Right atrium auricular region (tissue), 2 donors: ENCODE data around the gene FAM72A. TPM values are rescaled to one million over a fixed set of nuclear protein-coding genes. Genes with fewer than 3 reads are reported as not detected.
"Not testable (repeated sequence)": the region's sequence is repeated elsewhere in the genome, so short reads cannot be mapped to it uniquely, and the experiment has no call there.

Experiments used
- DNase-seq: peaks from one replicate; pipeline ENCODE4 v3.0.0-alpha.2; 2019; ENCODE audit warnings: low spot score
- H3K27ac ChIP-seq, 2 donors: fragments of 200-600 bp; sonication (generic); 1 replicate in 1 of 2; 2 replicates in 1 of 2; pipeline ENCODE4 v1.5.1; 2016 to 2019
- H3K27me3 ChIP-seq, 2 donors: fragments of 200-600 bp; sonication (generic); one replicate each; pipeline versions ENCODE4 v1.5.1 to v1.6.0; 2017 to 2019
- H3K36me3 ChIP-seq: fragments of 200-600 bp; sonication (generic); one replicate; pipeline ENCODE4 v1.5.1; 2016
- H3K4me1 ChIP-seq, 2 donors: fragments of 200-600 bp; sonication (generic); one replicate each; pipeline versions ENCODE4 v1.5.1 to v1.6.0; 2017 to 2019
- H3K4me3 ChIP-seq, 2 donors: fragments of 200-600 bp; sonication (generic); 1 replicate in 1 of 2; 2 replicates in 1 of 2; pipeline ENCODE4 v1.5.1; 2017 to 2019; ENCODE audit warnings: mild to moderate bottlenecking in 1 of 2, moderate library complexity in 1 of 2
- H3K9me3 ChIP-seq, 2 donors: fragments of 200-600 bp; sonication (generic); one replicate each; pipeline ENCODE4 v1.5.1; 2019
- total RNA-seq, 2 donors: library from RNA; depleted of rRNA; stranded (reverse); fragments of >200 nt; gene quantifications; one replicate each; pipeline ENCODE4 v1.1.0, GENCODE V29; 2016

FAM72A gene
- total RNA-seq, result under 1 TPM in 1 of 2 donors, not detected in 1; 0.28 TPM

DNA sequence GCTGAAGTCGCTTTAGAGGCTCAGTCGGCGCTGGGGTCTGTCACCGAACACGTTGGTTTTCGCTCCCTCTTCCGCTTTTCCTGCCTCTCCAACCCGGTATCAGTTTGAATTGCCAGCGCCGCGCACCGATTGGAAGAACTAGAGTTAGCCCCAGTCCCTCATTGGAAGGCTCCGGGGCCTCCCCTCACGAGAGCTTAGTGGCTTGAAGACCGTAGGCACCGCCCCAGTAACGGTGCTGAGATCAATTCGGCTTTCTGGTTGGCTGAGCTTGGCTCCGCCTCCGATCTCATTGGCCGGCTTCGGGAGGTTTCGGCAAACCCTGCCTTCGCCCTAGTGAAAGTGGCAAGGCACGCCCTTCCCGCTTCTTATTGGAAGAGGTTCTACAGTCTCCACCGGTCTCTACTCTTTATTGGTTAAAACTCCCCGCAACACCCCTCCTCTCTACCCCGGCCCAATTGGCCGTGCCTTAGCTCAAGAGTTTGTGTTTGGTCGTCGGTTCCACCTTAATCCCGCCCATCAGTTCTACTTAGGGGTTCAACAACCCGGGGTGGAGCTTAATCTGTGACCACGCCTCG is at the start of gene FAM72A:
Gene FAM72A, minus strand, starts transcription at position 51 of the 575 bp plus-strand sequence. CDS start 814 bp downstream, outside the sequence.
- not testable (repeated sequence) for H3K4me1 ChIP-seq, H3K27me3 ChIP-seq, H3K36me3 ChIP-seq, H3K9me3 ChIP-seq
- Histone ChIP-seq H3K4me3 (peak within 1 kb of the TSS; percentile 46 to 59), H3K27ac (peak within 1 kb of the TSS; percentile 84 to 87)
- peak; percentile 100 for DNase-seq

DNA sequence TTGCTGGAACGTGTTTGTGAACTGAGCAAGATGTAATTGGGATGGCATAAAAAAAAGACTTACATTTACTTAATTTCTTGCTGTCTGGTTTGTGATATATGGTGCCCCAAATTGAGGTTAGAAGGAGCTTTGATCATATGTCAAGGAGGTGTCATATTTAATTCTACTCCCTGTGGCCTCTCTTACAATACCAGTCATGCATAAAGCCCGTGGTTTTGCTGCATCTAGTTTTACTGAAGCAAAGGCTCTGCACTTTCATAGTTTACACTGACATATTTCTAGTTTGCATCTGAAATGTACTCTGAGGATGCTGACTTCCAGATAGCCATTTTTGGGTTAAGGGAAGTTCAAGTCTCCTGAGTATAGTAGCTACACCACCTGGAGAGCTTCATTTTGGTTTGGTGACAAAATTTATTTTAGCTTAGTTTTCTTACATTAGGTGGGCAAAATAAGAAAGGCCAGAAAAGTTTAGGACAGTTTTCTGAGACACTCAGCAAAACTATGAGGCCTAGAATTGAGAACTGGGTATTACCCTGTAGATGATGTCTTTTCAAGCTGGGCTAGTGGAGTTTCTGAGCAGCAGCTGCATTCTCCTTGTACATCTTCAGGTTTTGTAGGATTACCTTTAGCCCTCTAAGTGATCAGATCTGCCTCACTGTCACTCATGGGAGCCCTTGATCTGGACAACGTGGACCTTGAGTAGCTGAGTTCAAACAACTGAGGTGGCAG is 48.5 kb upstream of the FAM72A start:
- H3K9me3 ChIP-seq, DNase-seq, H3K4me3 ChIP-seq, H3K36me3 ChIP-seq, H3K27ac ChIP-seq, H3K4me1 ChIP-seq, H3K27me3 ChIP-seq: not testable (repeated sequence)

GRCh38 chr1:206246129-206246886 is 43.7 kb upstream of the FAM72A start:
- not testable (repeated sequence) for H3K4me3 ChIP-seq, H3K36me3 ChIP-seq, H3K9me3 ChIP-seq, H3K27ac ChIP-seq, H3K27me3 ChIP-seq, H3K4me1 ChIP-seq, DNase-seq

- not testable (repeated sequence) for DNase-seq, H3K4me3 ChIP-seq, H3K9me3 ChIP-seq
Observed at GRCh38 chr1:206245479-206245878, 42.8 kb upstream of the FAM72A start.

DNA sequence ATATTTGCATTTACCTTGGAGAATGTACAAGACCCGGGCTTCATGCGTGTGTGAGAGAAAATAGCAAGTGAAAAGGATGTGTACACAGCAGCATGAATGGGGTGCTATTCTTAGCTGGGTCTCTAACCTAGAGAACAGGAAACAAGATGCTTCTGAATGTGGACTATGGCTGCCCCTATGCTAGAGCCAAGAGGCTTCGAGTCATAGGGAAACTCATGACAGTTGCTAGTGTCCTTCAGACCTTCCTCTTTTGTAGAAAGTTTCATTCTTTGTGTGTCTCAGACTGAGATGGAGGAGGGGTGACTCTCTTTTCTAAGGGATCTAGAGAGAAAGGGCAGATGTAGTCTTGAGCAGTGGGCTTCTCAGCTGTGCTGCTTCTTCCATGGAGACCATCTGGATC is 40.7 kb upstream of the FAM72A start:
- not testable (repeated sequence) for H3K4me1 ChIP-seq, H3K9me3 ChIP-seq, H3K4me3 ChIP-seq, H3K27me3 ChIP-seq, DNase-seq, H3K27ac ChIP-seq, H3K36me3 ChIP-seq

More at GRCh38 chr1:206245479-206245878, 42.8 kb upstream of the FAM72A start:
- H3K36me3 ChIP-seq, H3K27me3 ChIP-seq, H3K27ac ChIP-seq, H3K4me1 ChIP-seq: not testable (repeated sequence)

- H3K4me1 ChIP-seq, H3K36me3 ChIP-seq, DNase-seq, H3K27ac ChIP-seq, H3K4me3 ChIP-seq, H3K27me3 ChIP-seq, H3K9me3 ChIP-seq: not testable (repeated sequence)
Observed at GRCh38 chr1:206240288-206240687, 37.6 kb upstream of the FAM72A start.

DNA sequence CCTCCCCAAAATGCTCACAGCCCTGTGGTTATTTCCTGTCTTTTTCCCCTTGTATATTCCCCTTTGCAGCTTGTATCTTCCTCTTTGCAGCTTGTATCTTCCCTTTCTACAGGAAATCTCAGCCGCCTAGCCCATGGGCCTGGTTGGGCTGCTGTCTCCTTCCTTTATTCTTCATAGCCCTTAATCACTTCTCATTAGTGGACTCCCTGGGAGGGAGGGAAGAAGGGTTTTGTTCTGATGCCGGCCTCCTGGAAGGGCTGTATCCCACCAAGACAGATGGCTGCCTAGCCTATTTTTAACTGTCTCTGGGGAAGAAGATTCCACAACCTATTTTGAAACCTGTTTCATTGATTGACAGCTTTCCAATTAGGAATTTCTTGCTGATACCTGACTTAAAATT is 32.6 kb upstream of the FAM72A start:
- H3K4me3 ChIP-seq, H3K27me3 ChIP-seq, H3K27ac ChIP-seq, H3K36me3 ChIP-seq, H3K9me3 ChIP-seq, H3K4me1 ChIP-seq, DNase-seq: not testable (repeated sequence)

DNA sequence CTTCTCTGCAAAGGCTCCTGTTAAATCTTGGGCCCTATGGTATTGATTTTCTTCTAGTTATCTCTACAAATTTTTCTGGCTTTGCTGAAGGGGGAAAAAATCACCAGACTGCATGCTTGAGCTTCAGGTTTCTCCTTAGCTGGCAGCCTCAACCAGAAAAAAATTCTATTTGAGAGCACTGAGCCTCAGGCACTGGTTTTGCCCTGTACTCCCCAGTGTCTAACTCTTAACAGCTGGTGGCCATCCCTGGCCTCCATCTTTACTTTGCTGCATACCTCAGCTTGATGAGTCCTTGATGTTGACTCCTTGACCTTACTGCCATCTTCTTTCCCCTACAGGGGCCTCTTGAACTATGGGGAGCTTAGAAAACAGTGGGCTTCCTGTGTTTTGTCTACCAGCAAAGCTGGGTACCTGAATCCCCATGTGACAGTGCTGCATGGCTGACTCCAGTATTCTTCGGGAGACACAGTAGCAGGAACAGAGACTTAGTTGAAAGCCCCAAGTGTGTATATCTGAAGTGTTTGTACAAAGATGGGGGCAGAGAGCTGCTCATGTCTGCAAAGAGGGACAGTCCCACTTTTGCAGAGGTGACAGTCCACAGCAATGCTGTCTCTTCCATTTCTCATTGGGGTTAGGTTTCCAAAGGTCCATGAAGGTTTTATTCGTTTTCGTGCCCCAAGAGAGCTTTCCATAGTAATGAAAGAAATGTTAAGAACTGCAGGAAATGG is 31.7 kb upstream of the FAM72A start:
- H3K4me3 ChIP-seq, H3K36me3 ChIP-seq, DNase-seq, H3K27me3 ChIP-seq, H3K9me3 ChIP-seq, H3K4me1 ChIP-seq, H3K27ac ChIP-seq: not testable (repeated sequence)

DNA sequence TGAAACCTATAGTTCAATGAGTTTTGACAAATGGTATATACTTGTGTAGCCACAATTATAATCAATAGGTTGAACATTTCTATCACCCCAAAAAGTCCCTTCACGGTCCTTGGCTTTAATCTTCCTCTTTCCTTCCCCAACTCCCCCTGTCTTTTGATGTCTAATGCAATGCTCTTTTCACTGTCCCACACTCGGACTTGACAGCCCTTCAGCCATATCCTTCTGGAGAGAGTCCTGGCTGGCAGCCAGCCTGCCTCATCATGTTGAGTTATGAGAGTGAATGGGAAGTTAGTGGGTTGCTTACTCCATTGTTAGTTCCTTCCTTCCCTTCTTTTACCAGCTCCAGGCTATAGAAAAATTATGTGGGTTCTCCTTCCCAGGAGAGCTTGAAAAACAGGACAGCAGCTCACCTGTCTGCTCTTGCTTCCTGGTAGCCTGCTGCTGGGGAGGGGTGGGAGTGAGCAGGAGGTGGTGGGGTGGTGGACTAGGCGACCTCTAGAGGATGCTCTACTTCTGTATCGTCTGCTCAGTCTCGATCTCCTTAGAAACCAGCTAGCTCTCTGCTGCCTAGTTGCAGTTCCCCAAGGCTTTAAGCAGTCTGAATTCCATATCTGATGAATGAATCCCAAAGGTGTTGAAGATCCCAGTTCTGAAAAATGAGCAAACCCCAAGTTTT is 30.5 kb upstream of the FAM72A start:
- not testable (repeated sequence) for H3K9me3 ChIP-seq, H3K4me3 ChIP-seq, H3K36me3 ChIP-seq, H3K27me3 ChIP-seq, H3K27ac ChIP-seq, DNase-seq, H3K4me1 ChIP-seq

DNA sequence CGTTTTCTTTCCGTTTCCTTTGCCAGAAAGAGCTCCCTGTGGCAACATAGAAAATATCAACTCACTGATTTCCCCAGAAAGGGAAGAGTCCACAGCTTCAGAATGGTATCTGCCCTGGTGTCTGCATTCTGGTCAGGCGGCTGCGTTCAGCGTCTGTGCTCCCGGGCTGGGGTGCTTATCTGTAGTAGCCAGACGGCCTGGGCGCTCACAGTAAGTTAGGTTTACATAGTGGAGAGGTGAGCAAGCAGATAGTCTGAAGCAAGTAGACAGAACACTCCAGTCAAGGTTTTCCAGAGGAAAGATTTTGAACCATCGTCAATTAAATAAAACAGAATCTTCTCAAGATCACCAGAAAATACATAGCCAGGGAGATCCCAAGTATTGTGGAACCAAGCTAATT is 29.4 kb upstream of the FAM72A start:
- H3K4me3 ChIP-seq, H3K27ac ChIP-seq, DNase-seq: not testable (repeated sequence)

DNA sequence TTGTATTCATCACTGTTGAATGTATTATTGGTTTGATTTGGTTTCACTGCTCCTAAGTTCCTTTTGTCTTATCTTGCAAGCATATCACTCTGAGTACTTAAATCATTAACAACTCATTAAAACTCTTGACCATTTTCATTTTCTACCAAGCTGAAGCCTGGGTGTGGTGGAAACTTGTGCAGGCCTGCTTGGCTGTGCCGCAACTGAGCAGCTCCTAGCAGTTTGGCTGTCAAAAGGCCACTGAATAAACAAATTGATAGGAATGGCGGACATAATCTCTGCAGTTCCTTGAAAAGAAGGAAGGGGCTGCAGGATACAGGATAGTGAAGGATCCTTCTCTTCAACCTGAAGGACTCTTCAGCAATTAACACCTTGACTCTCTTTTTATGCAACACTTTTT is 26.6 kb upstream of the FAM72A start:
- H3K27me3 ChIP-seq, DNase-seq, H3K36me3 ChIP-seq, H3K9me3 ChIP-seq, H3K27ac ChIP-seq, H3K4me3 ChIP-seq, H3K4me1 ChIP-seq: not testable (repeated sequence)

More for the DNA sequence above, 29.4 kb upstream of the FAM72A start:
- not testable (repeated sequence) for H3K4me1 ChIP-seq, H3K36me3 ChIP-seq, H3K27me3 ChIP-seq, H3K9me3 ChIP-seq

GRCh38 chr1:206226886-206227285 is 24.2 kb upstream of the FAM72A start:
- H3K36me3 ChIP-seq, H3K4me1 ChIP-seq, H3K27ac ChIP-seq, DNase-seq, H3K27me3 ChIP-seq, H3K4me3 ChIP-seq, H3K9me3 ChIP-seq: not testable (repeated sequence)

- H3K36me3 ChIP-seq, H3K4me3 ChIP-seq, H3K27me3 ChIP-seq, H3K27ac ChIP-seq, H3K9me3 ChIP-seq, DNase-seq, H3K4me1 ChIP-seq: not testable (repeated sequence)
Observed at GRCh38 chr1:206225386-206225785, 22.7 kb upstream of the FAM72A start.

DNA sequence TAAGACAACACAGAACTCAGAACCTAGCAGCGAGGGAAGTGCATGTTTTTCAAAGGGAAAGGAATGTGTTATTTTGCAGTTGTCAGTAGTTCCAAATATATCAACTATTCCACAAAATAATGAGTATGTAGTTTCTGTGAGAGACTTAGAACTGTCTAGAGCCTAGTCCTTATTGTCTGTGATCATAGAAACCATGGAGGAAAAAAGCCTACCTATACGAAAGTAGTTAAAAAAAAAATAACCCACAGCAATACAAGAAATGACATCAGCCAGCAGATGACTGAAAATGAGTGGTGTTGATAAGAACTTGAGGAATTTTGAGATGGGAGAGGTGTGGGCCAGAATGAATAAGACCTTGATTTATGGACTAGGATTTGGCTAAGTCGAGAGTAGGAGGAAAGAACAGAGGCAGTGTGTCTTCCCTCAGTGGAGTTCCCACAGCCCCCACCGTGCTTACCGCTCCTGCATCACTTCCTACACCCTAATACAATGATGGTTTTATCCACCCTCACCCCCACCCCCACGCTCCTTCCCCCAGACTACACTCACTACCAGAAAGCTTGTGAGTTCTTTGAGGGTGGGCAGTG is 21.6 kb upstream of the FAM72A start:
- H3K36me3 ChIP-seq, H3K27ac ChIP-seq, H3K27me3 ChIP-seq, DNase-seq, H3K4me1 ChIP-seq, H3K4me3 ChIP-seq, H3K9me3 ChIP-seq: not testable (repeated sequence)
